Peyer's patch (tissue), 4 donors: Measurements from ENCODE around the gene HDAC9.

Experiments used
- POLR2A ChIP-seq, 2 donors: fragments of 450-650 bp; IDR thresholded peaks; one replicate each; pipeline ENCODE4 v1.5.1; 2017; ENCODE audit warnings: antibody characterized with exemption in 2 of 2, mild to moderate bottlenecking in 2 of 2, moderate library complexity in 2 of 2
- TF ChIP-seq, protein P1 (sequence below), 6 experiments: fragments of 450-650 bp in 4 of 6; fragments of 200-600 bp in 2 of 6; sonication (generic) in 1 of 6; IDR thresholded peaks; one replicate each; pipeline ENCODE4 v1.5.1; 2017 to 2019; ENCODE audit warnings: antibody characterized with exemption in 6 of 6, mild to moderate bottlenecking in 3 of 6, moderate library complexity in 1 of 6

DNA sequence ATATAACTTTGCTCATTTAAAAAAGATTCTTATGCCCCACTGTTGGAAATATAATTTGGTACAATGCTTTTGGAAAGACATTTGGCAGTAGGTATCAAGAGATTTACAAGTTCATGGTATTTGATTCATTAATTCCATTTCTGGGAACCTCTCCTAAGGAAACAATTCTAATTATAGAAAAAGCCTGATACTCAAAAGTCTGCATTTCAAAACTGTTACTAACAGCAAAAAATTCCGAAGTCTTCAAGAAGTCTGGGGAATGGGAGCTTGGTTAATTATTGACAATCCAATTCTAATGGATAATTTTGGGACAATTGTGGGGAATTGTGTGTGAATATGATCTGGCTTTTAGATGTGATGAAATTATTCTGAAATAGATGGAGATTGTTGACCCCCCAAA lies 59.6 kb downstream of the HDAC9 start:
- TF ChIP-seq, protein P1, sequence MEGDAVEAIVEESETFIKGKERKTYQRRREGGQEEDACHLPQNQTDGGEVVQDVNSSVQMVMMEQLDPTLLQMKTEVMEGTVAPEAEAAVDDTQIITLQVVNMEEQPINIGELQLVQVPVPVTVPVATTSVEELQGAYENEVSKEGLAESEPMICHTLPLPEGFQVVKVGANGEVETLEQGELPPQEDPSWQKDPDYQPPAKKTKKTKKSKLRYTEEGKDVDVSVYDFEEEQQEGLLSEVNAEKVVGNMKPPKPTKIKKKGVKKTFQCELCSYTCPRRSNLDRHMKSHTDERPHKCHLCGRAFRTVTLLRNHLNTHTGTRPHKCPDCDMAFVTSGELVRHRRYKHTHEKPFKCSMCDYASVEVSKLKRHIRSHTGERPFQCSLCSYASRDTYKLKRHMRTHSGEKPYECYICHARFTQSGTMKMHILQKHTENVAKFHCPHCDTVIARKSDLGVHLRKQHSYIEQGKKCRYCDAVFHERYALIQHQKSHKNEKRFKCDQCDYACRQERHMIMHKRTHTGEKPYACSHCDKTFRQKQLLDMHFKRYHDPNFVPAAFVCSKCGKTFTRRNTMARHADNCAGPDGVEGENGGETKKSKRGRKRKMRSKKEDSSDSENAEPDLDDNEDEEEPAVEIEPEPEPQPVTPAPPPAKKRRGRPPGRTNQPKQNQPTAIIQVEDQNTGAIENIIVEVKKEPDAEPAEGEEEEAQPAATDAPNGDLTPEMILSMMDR (IDR thresholded peaks at IDR 0.05), result no peak
- no peak for TF ChIP-seq POLR2A (IDR thresholded peaks at IDR 0.05)
